ENCODE results near the gene NLE1. TPM values are rescaled to one million over a fixed set of nuclear protein-coding genes. Genes with fewer than 3 reads are reported as not detected.
"Not testable (repeated sequence)": the region's sequence is repeated elsewhere in the genome, so short reads cannot be mapped to it uniquely, and the experiment has no call there.

Gene NLE1
- total RNA-seq, 2 donors from 2014 or later: 9.1 to 18.5 TPM

GRCh38 chr17:35099908-35100307 lies 42.2 kb downstream of the NLE1 start:
- intact Hi-C loops (cut with DNase I): no loop called here
- Histone ChIP-seq H3K4me3 (no peak overlapping the region), H3K27me3 (no peaks in the 10 kb centered on the region), H3K9me3 (no peaks in the 10 kb centered on the region), H3K4me1 (no peaks in the 10 kb centered on the region), H3K27ac (no peak overlapping the region), H3K9ac (ENCODE audit: low read depth in 2 of 2, low read length in 2 of 2) (no peak overlapping the region), H3K36me3 (no peaks in the 10 kb centered on the region)
- no peak for TF ChIP-seq CTCF (IDR thresholded peaks at IDR 0.05)
- no peak for DNase-seq

- H3K27me3 ChIP-seq: no peaks in the 10 kb centered on the region
- intact Hi-C loops (cut with DNase I): no loop called here
- no peaks in the 10 kb centered on the region for H3K36me3 ChIP-seq
- no peaks in the 10 kb centered on the region for H3K4me1 ChIP-seq
- no peak for TF ChIP-seq CTCF (IDR thresholded peaks at IDR 0.05)
- DNase-seq: no peak
- no peak overlapping the region for H3K9ac ChIP-seq (ENCODE audit: low read depth in 2 of 2, low read length in 2 of 2)
- H3K9me3 ChIP-seq: no peaks in the 10 kb centered on the region
- no peak overlapping the region for H3K27ac ChIP-seq
- H3K4me3 ChIP-seq: no peak overlapping the region
Observed at GRCh38 chr17:35097776-35098175, 44.3 kb downstream of the NLE1 start.

GRCh38 chr17:35095741-35096140 lies 46.4 kb downstream of the NLE1 start:
- no peak for TF ChIP-seq CTCF (IDR thresholded peaks at IDR 0.05)
- no peak overlapping the region for H3K4me3 ChIP-seq
- intact Hi-C loops (cut with DNase I): no loop called here
- no peak overlapping the region for H3K9ac ChIP-seq (ENCODE audit: low read depth in 2 of 2, low read length in 2 of 2)
- H3K9me3 ChIP-seq: no peaks in the 10 kb centered on the region
- H3K36me3 ChIP-seq: no peaks in the 10 kb centered on the region
- no peaks in the 10 kb centered on the region for H3K4me1 ChIP-seq
- H3K27me3 ChIP-seq: no peaks in the 10 kb centered on the region
- no peak for DNase-seq
- H3K27ac ChIP-seq: no peak overlapping the region

- no peak for DNase-seq
- no peaks in the 10 kb centered on the region for H3K9me3 ChIP-seq
- H3K4me1 ChIP-seq: peaks cover 2% of the 10 kb centered on the region
- intact Hi-C loops (cut with DNase I): no loop called here
- H3K27me3 ChIP-seq: no peaks in the 10 kb centered on the region
- H3K4me3 ChIP-seq: no peak overlapping the region
- no peak for TF ChIP-seq CTCF (IDR thresholded peaks at IDR 0.05)
- H3K36me3 ChIP-seq: no peaks in the 10 kb centered on the region
- H3K27ac ChIP-seq: no peak overlapping the region
- H3K9ac ChIP-seq (ENCODE audit: low read depth in 2 of 2, low read length in 2 of 2): no peak overlapping the region
Observed at GRCh38 chr17:35094902-35095301, 47.2 kb downstream of the NLE1 start.

- H3K9ac ChIP-seq (ENCODE audit: low read depth in 2 of 2, low read length in 2 of 2); DNase-seq; H3K9me3 ChIP-seq; H3K27ac ChIP-seq; H3K36me3 ChIP-seq; H3K4me3 ChIP-seq; intact Hi-C loops (cut with DNase I); H3K27me3 ChIP-seq: not testable (repeated sequence)
- peaks cover 10% of the 10 kb centered on the region for H3K4me1 ChIP-seq
Observed at GRCh38 chr17:35090707-35091106, 51.4 kb downstream of the NLE1 start.

GRCh38 chr17:35089586-35090296 lies 52.4 kb downstream of the NLE1 start:
- no peaks in the 10 kb centered on the region for H3K36me3 ChIP-seq
- peaks cover 10% of the 10 kb centered on the region for H3K4me1 ChIP-seq
- DNase-seq: no peak
- no peaks in the 10 kb centered on the region for H3K9me3 ChIP-seq
- no peaks in the 10 kb centered on the region for H3K27me3 ChIP-seq
- peak overlapping the region; percentile 98 for H3K27ac ChIP-seq
- peak; percentile 26 for TF ChIP-seq CTCF (IDR thresholded peaks at IDR 0.05)
- peak overlapping the region; percentile 61 to 62 for H3K9ac ChIP-seq (ENCODE audit: low read depth in 2 of 2, low read length in 2 of 2)
- intact Hi-C loops (cut with DNase I): loop anchor here (2.0 kb wide), 1 partner anchor 91 kb away; no protein-coding TSS in a partner anchor
- H3K4me3 ChIP-seq: peak overlapping the region; percentile 79

All from colonic mucosa (tissue), 4 donors.